ENCODE measurements around the gene POMGNT1.
"Not testable (repeated sequence)": the region's sequence is repeated elsewhere in the genome, so short reads cannot be mapped to it uniquely, and the experiment has no call there.

The POMGNT1 gene

GRCh38 chr1:46197964-46198811 lies at the start of gene POMGNT1:
POMGNT1 (minus strand) TSS chr1:46198434; CDS start chr1:46197821, 613 bp downstream.
- DNase-seq (ENCODE audit: low read depth in 1 of 2, low spot score in 1 of 2) = peak; percentile 52 to 72

- peak; percentile 91 to 94 for DNase-seq (ENCODE audit: low read depth in 1 of 2, low spot score in 1 of 2)
These were observed 49.3 kb upstream of the POMGNT1 start, which contains the start of gene RAD54L for GRCh38 chr1:46247436-46248121. RAD54L (plus strand) TSS chr1:46247763; CDS start chr1:46248406, 643 bp downstream.

GRCh38 chr1:46246548-46247435 lies 48.6 kb upstream of the POMGNT1 start:
- peak in 1 of 2 donors; percentile 39 for DNase-seq (ENCODE audit: low read depth in 1 of 2, low spot score in 1 of 2)

GRCh38 chr1:46246136-46246535 lies 47.9 kb upstream of the POMGNT1 start:
- DNase-seq (ENCODE audit: low read depth in 1 of 2, low spot score in 1 of 2) = not testable (repeated sequence)

- DNase-seq (ENCODE audit: low read depth in 1 of 2, low spot score in 1 of 2) = no peak
These were observed 46.6 kb upstream of the POMGNT1 start for GRCh38 chr1:46244656-46245371.

- not testable (repeated sequence) for DNase-seq (ENCODE audit: low read depth in 1 of 2, low spot score in 1 of 2)
These were observed 45.6 kb upstream of the POMGNT1 start for GRCh38 chr1:46243831-46244230.

GRCh38 chr1:46242918-46243317 lies 44.7 kb upstream of the POMGNT1 start:
- DNase-seq (ENCODE audit: low read depth in 1 of 2, low spot score in 1 of 2) = no peak

- DNase-seq (ENCODE audit: low read depth in 1 of 2, low spot score in 1 of 2) = not testable (repeated sequence)
These were observed 43.5 kb upstream of the POMGNT1 start for GRCh38 chr1:46241733-46242132.

GRCh38 chr1:46238865-46239264 lies 40.6 kb upstream of the POMGNT1 start:
- DNase-seq (ENCODE audit: low read depth in 1 of 2, low spot score in 1 of 2) = not testable (repeated sequence)

- no peak for DNase-seq (ENCODE audit: low read depth in 1 of 2, low spot score in 1 of 2)
These were observed 38.6 kb upstream of the POMGNT1 start for GRCh38 chr1:46236882-46237281.

- not testable (repeated sequence) for DNase-seq (ENCODE audit: low read depth in 1 of 2, low spot score in 1 of 2)
These were observed 33.0 kb upstream of the POMGNT1 start for GRCh38 chr1:46231231-46231630.

- DNase-seq (ENCODE audit: low read depth in 1 of 2, low spot score in 1 of 2) = no peak
These were observed 26.7 kb upstream of the POMGNT1 start for GRCh38 chr1:46224966-46225365.

- no peak for DNase-seq (ENCODE audit: low read depth in 1 of 2, low spot score in 1 of 2)
These were observed 25.3 kb upstream of the POMGNT1 start for GRCh38 chr1:46223472-46223943.

- DNase-seq (ENCODE audit: low read depth in 1 of 2, low spot score in 1 of 2) = not testable (repeated sequence)
These were observed 24.8 kb upstream of the POMGNT1 start for GRCh38 chr1:46223055-46223454.

- no peak for DNase-seq (ENCODE audit: low read depth in 1 of 2, low spot score in 1 of 2)
These were observed 23.5 kb upstream of the POMGNT1 start for GRCh38 chr1:46221749-46222148.

- DNase-seq (ENCODE audit: low read depth in 1 of 2, low spot score in 1 of 2) = no peak
These were observed 22.6 kb upstream of the POMGNT1 start for GRCh38 chr1:46220808-46221207.

- no peak for DNase-seq (ENCODE audit: low read depth in 1 of 2, low spot score in 1 of 2)
These were observed 21.6 kb upstream of the POMGNT1 start for GRCh38 chr1:46219551-46220520.

GRCh38 chr1:46218443-46218842 lies 20.2 kb upstream of the POMGNT1 start:
- no peak for DNase-seq (ENCODE audit: low read depth in 1 of 2, low spot score in 1 of 2)

GRCh38 chr1:46215504-46215903 lies 17.3 kb upstream of the POMGNT1 start:
- DNase-seq (ENCODE audit: low read depth in 1 of 2, low spot score in 1 of 2) = no peak
